Measurements from ENCODE around the gene SMIM32.

DNA sequence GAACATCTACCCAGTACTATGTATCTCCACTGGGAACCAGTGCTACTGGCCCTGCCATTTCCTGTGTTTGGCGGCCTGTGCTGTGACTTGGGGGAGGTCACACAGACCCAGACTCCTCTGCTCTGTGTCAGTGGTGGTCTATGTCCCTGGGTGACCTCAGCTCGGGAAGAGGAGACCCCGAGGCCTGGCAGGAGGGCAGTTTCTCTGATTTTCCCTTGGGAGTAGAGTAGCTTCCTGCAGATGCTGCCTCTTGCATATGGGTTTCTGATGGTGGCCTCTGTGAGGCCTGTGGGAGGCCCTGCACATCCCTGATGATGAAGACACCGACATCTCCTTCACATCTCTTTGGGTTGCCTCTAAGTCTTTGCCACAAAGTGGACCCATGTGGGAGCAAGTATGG, 13.0 kb upstream of the SMIM32 start:
- TF ChIP-seq, protein P1, sequence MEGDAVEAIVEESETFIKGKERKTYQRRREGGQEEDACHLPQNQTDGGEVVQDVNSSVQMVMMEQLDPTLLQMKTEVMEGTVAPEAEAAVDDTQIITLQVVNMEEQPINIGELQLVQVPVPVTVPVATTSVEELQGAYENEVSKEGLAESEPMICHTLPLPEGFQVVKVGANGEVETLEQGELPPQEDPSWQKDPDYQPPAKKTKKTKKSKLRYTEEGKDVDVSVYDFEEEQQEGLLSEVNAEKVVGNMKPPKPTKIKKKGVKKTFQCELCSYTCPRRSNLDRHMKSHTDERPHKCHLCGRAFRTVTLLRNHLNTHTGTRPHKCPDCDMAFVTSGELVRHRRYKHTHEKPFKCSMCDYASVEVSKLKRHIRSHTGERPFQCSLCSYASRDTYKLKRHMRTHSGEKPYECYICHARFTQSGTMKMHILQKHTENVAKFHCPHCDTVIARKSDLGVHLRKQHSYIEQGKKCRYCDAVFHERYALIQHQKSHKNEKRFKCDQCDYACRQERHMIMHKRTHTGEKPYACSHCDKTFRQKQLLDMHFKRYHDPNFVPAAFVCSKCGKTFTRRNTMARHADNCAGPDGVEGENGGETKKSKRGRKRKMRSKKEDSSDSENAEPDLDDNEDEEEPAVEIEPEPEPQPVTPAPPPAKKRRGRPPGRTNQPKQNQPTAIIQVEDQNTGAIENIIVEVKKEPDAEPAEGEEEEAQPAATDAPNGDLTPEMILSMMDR (IDR thresholded peaks at IDR 0.05; ENCODE audit: insufficient read depth, low read depth, low read length), result no peak
- TF ChIP-seq EZH2 (IDR thresholded peaks at IDR 0.05; ENCODE audit: insufficient read depth, low read length), result no peak
